ENCODE measurements around the gene PRKAR2B. TPM values are rescaled to one million over a fixed set of nuclear protein-coding genes. Genes with fewer than 3 reads are reported as not detected.

Gene PRKAR2B
- total and polyA plus RNA-seq, 4 donors, result 0.88 to 41.8 (median 1.6) TPM

DNA sequence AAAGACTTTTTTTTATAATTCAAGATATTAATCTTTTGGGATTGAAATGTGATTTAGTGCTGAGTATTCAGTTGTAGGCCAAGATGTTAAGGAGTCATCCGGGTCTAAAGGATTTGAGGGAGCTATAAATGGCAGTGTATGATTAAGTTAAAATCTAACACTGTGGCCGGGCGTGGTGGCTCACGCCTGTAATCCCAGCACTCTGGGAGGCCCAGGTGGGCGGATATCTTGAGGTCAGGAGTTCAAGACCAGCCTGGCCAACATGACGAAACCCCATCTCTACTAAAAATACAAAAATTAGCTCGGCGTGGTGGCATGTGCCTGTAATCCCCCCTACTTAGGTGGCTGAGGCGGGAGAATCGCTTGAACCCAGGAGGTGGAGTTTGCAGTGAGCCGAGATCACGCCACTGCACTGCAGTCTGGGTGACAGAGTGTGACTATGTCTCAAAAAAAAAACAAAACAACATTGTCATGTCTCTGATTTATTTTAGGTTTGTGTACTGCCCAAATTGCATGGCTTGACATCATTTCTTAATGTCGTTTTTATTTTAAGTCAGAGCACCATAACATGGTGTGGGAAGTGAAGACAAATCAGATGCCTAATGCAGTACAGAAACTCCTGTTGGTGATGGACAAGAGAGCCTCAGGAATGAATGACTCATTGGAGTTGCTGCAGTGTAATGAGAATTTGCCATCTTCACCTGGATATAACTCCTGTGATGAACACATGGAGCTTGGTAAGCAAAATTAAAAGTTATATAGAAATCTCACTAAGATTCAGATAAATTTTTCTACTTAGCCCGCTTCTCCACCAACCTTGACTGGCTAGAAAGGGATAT is 135.0 kb downstream of the PRKAR2B start:
- TF ChIP-seq, protein P1, sequence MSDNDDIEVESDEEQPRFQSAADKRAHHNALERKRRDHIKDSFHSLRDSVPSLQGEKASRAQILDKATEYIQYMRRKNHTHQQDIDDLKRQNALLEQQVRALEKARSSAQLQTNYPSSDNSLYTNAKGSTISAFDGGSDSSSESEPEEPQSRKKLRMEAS (IDR thresholded peaks at IDR 0.05), result no peak
- TF ChIP-seq ZBTB33 (IDR thresholded peaks at IDR 0.05) (no peak), EGR1 (IDR thresholded peaks at IDR 0.05; ENCODE audit: low read depth in 2 of 2) (no peak), FOXA2 (IDR thresholded peaks at IDR 0.05) (no peak), RXRA (IDR thresholded peaks at IDR 0.05) (no peak), RAD21 (IDR thresholded peaks at IDR 0.05) (no peak), TAF1 (conservative IDR thresholded peaks at IDR 0.05) (no peak), JUND (IDR thresholded peaks at IDR 0.05) (no peak), ATF3 (IDR thresholded peaks at IDR 0.05) (no peak), NR2F2 (IDR thresholded peaks at IDR 0.05) (no peak), YY1 (IDR thresholded peaks at IDR 0.05) (no peak), HNF4A (conservative IDR thresholded peaks at IDR 0.05) (no peak), HNF4G (IDR thresholded peaks at IDR 0.05) (no peak), GABPA (IDR thresholded peaks at IDR 0.05 in 1 of 2, conservative IDR thresholded peaks at IDR 0.05 in 1 of 2) (no peak)
- TF ChIP-seq, protein P2, sequence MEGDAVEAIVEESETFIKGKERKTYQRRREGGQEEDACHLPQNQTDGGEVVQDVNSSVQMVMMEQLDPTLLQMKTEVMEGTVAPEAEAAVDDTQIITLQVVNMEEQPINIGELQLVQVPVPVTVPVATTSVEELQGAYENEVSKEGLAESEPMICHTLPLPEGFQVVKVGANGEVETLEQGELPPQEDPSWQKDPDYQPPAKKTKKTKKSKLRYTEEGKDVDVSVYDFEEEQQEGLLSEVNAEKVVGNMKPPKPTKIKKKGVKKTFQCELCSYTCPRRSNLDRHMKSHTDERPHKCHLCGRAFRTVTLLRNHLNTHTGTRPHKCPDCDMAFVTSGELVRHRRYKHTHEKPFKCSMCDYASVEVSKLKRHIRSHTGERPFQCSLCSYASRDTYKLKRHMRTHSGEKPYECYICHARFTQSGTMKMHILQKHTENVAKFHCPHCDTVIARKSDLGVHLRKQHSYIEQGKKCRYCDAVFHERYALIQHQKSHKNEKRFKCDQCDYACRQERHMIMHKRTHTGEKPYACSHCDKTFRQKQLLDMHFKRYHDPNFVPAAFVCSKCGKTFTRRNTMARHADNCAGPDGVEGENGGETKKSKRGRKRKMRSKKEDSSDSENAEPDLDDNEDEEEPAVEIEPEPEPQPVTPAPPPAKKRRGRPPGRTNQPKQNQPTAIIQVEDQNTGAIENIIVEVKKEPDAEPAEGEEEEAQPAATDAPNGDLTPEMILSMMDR (IDR thresholded peaks at IDR 0.05; ENCODE audit: low read depth, low read length, missing input control), result no peak
- TF ChIP-seq, protein P3, sequence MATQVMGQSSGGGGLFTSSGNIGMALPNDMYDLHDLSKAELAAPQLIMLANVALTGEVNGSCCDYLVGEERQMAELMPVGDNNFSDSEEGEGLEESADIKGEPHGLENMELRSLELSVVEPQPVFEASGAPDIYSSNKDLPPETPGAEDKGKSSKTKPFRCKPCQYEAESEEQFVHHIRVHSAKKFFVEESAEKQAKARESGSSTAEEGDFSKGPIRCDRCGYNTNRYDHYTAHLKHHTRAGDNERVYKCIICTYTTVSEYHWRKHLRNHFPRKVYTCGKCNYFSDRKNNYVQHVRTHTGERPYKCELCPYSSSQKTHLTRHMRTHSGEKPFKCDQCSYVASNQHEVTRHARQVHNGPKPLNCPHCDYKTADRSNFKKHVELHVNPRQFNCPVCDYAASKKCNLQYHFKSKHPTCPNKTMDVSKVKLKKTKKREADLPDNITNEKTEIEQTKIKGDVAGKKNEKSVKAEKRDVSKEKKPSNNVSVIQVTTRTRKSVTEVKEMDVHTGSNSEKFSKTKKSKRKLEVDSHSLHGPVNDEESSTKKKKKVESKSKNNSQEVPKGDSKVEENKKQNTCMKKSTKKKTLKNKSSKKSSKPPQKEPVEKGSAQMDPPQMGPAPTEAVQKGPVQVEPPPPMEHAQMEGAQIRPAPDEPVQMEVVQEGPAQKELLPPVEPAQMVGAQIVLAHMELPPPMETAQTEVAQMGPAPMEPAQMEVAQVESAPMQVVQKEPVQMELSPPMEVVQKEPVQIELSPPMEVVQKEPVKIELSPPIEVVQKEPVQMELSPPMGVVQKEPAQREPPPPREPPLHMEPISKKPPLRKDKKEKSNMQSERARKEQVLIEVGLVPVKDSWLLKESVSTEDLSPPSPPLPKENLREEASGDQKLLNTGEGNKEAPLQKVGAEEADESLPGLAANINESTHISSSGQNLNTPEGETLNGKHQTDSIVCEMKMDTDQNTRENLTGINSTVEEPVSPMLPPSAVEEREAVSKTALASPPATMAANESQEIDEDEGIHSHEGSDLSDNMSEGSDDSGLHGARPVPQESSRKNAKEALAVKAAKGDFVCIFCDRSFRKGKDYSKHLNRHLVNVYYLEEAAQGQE (IDR thresholded peaks at IDR 0.05), result no peak
- Histone ChIP-seq H3K27me3 (ENCODE audit: control insufficient read depth in 4 of 4, insufficient read depth in 4 of 4, low read length in 3 of 4) (no peaks in the 10 kb centered on the region), H3K9me3 (ENCODE audit: control insufficient read depth in 4 of 4, low read length in 3 of 4) (no peaks in the 10 kb centered on the region), H3K36me3 (ENCODE audit: control insufficient read depth in 4 of 4, insufficient read depth in 3 of 4, low read depth in 1 of 4, low read length in 3 of 4) (peaks cover 1 to 41% (median 28%) of the 10 kb centered on the region in 4 donors), H3K4me1 (ENCODE audit: control insufficient read depth in 4 of 4, insufficient read depth in 4 of 4, low read length in 3 of 4) (no peaks in the 10 kb centered on the region), H3K27ac (ENCODE audit: low read depth in 1 of 2, low read length in 2 of 2) (no peak overlapping the region), H3K4me3 (ENCODE audit: low read depth in 1 of 3, low read length in 3 of 3) (no peak overlapping the region), H3K9ac (ENCODE audit: low read depth in 1 of 2, low read length in 2 of 2) (no peak overlapping the region)
- 93% methylated on average over 14 of the region's 14 CpGs for WGBS
- no peak for DNase-seq (ENCODE audit: low spot score)
